Measurements from ENCODE around the gene LRRC25.
"Not testable (repeated sequence)": the region's sequence is repeated elsewhere in the genome, so short reads cannot be mapped to it uniquely, and the experiment has no call there.

Gene LRRC25

GRCh38 chr19:18353378-18354005 is 43.9 kb downstream of the LRRC25 start:
- no peak overlapping the region for H3K4me3 ChIP-seq (ENCODE audit: low read depth, low read length)
- no peak for TF ChIP-seq CTCF (IDR thresholded peaks at IDR 0.05; ENCODE audit: low read depth, low read length, missing control alignments)
- DNase-seq (ENCODE audit: low read depth), result no peak

GRCh38 chr19:18351544-18351943 is 45.9 kb downstream of the LRRC25 start:
- H3K4me3 ChIP-seq (ENCODE audit: low read depth, low read length), result no peak overlapping the region
- no peak for DNase-seq (ENCODE audit: low read depth)
- no peak for TF ChIP-seq CTCF (IDR thresholded peaks at IDR 0.05; ENCODE audit: low read depth, low read length, missing control alignments)

- DNase-seq (ENCODE audit: low read depth), result no peak
- TF ChIP-seq CTCF (IDR thresholded peaks at IDR 0.05; ENCODE audit: low read depth, low read length, missing control alignments), result no peak
These were observed 46.9 kb downstream of the LRRC25 start for GRCh38 chr19:18350490-18350889.

GRCh38 chr19:18349524-18350128 is 47.8 kb downstream of the LRRC25 start:
- no peak overlapping the region for H3K4me3 ChIP-seq (ENCODE audit: low read depth, low read length)
- TF ChIP-seq CTCF (IDR thresholded peaks at IDR 0.05; ENCODE audit: low read depth, low read length, missing control alignments), result peak; percentile 66
- DNase-seq (ENCODE audit: low read depth), result no peak

More at GRCh38 chr19:18350490-18350889, 46.9 kb downstream of the LRRC25 start:
- no peak overlapping the region for H3K4me3 ChIP-seq (ENCODE audit: low read depth, low read length)

- not testable (repeated sequence) for H3K4me3 ChIP-seq (ENCODE audit: low read depth, low read length); DNase-seq (ENCODE audit: low read depth)
These were observed 48.5 kb downstream of the LRRC25 start for GRCh38 chr19:18348818-18349339.

GRCh38 chr19:18348171-18348570 is 49.3 kb downstream of the LRRC25 start:
- no peak overlapping the region for H3K4me3 ChIP-seq (ENCODE audit: low read depth, low read length)
- DNase-seq (ENCODE audit: low read depth), result no peak
- TF ChIP-seq CTCF (IDR thresholded peaks at IDR 0.05; ENCODE audit: low read depth, low read length, missing control alignments), result no peak

- H3K4me3 ChIP-seq (ENCODE audit: low read depth, low read length), result no peak overlapping the region
- TF ChIP-seq CTCF (IDR thresholded peaks at IDR 0.05; ENCODE audit: low read depth, low read length, missing control alignments), result no peak
- DNase-seq (ENCODE audit: low read depth), result no peak
These were observed 51.3 kb downstream of the LRRC25 start for GRCh38 chr19:18346091-18346490.
